ENCODE data around the gene ZNF611. TPM values are rescaled to one million over a fixed set of nuclear protein-coding genes. Genes with fewer than 3 reads are reported as not detected.

The ZNF611 gene
- total RNA-seq, 1 experiment from 2014 or later: 25.9 TPM

Other genes starting within 250 kb of the ZNF611 start
- 31.5 and 39.7 TPM in 2 replicates for gene ZNF808, start 207.4 kb downstream of the ZNF611 start, total RNA-seq (2014; rRNA removed; shearing (Covaris generic); ENCODE audit: low replicate concordance)
- gene ZNF701, start 164.8 kb downstream of the ZNF611 start, total RNA-seq (2014; rRNA removed; shearing (Covaris generic); ENCODE audit: low replicate concordance): 24.0 and 43.8 TPM in 2 replicates
- gene ZNF83, start 96.7 kb downstream of the ZNF611 start, total RNA-seq (2014; rRNA removed; shearing (Covaris generic); ENCODE audit: low replicate concordance): 95.9 and 115 TPM in 2 replicates
- 23.5 and 35.3 TPM in 2 replicates for gene ZNF600, start 51.7 kb upstream of the ZNF611 start, total RNA-seq (2014; rRNA removed; shearing (Covaris generic); ENCODE audit: low replicate concordance)
- 36.2 and 66.7 TPM in 2 replicates for gene ZNF28, start 86.6 kb upstream of the ZNF611 start, total RNA-seq (2014; rRNA removed; shearing (Covaris generic); ENCODE audit: low replicate concordance)
- gene ZNF468, start 122.6 kb upstream of the ZNF611 start, total RNA-seq (2014; rRNA removed; shearing (Covaris generic); ENCODE audit: low replicate concordance): 38.3 and 55.2 TPM in 2 replicates
- gene ZNF320, start 162.6 kb upstream of the ZNF611 start, total RNA-seq (2014; rRNA removed; shearing (Covaris generic); ENCODE audit: low replicate concordance): 18.9 and 23.7 TPM in 2 replicates
- 6.0 and 10.5 TPM in 2 replicates for gene ZNF888, start 188.4 kb upstream of the ZNF611 start, total RNA-seq (2014; rRNA removed; shearing (Covaris generic); ENCODE audit: low replicate concordance)
- gene ZNF816, start 227.8 kb upstream of the ZNF611 start, total RNA-seq (2014; rRNA removed; shearing (Covaris generic); ENCODE audit: low replicate concordance): 15.2 and 20.0 TPM in 2 replicates

All from Karpas-422 (cell line).